ENCODE results near the gene MYD88.

Gene MYD88

DNA sequence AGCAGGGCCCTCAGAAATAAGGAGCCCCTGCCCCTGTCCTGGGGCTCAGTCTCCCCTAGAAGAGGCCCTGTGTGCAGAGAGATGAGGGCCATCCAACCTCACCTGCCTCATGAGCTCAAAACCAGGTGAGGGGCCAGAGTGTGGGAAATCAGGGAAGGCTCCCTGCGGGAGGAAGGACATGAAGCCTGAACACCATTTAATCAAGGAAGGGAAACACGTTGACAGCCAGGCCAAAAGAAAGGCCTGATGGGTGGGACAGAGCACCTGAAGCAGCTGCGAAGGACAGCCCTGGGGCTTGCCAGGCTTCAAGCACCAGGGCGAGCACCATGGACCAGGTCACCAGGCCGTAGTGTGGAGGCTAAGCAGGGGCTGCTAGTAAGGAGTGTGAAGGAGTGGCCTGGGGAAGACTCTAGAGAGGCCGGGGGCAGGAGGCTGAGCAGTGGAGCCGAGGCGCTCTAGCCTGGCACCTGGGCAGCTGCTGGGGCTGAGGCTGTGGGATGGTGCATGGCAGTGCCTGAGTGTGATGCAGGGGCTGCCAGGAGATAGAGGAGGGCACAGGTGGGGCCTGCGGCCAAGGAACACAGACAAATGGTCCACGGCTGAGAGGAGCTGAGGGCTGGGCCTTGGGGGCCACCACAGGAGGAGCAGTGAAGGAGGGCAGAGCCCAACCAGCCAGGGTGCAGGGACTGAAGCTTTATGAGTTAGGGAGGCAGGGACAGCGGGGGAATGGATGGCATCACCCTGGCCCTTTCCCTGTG is 17.6 kb upstream of the MYD88 start:
- peaks cover 38 to 45% of the 10 kb centered on the region in 2 donors for H3K36me3 ChIP-seq (ENCODE audit: control insufficient read depth in 2 of 2, insufficient read depth in 2 of 2, low read length in 2 of 2)
- no peak overlapping the region for H3K9ac ChIP-seq (ENCODE audit: low read length in 2 of 2)
- no peak overlapping the region for H3K27ac ChIP-seq (ENCODE audit: low read length)
- no peaks in the 10 kb centered on the region for H3K27me3 ChIP-seq (ENCODE audit: control insufficient read depth in 1 of 2, insufficient read depth in 2 of 2, low read length in 2 of 2)
- no peak overlapping the region for H3K4me3 ChIP-seq (ENCODE audit: low read length in 2 of 2)
- peaks cover 6% of the 10 kb centered on the region for H3K4me1 ChIP-seq (ENCODE audit: control insufficient read depth, insufficient read depth, low read length)
- no peaks in the 10 kb centered on the region for H3K9me3 ChIP-seq (ENCODE audit: control insufficient read depth in 2 of 2, low read length in 2 of 2)

GRCh38 chr3:38121451-38121831 is 17.0 kb upstream of the MYD88 start:
- Histone ChIP-seq H3K4me1 (ENCODE audit: control insufficient read depth, insufficient read depth, low read length) (peaks cover 6% of the 10 kb centered on the region), H3K9ac (ENCODE audit: low read length in 2 of 2) (no peak overlapping the region), H3K9me3 (ENCODE audit: control insufficient read depth in 2 of 2, low read length in 2 of 2) (no peaks in the 10 kb centered on the region), H3K4me3 (ENCODE audit: low read length in 2 of 2) (no peak overlapping the region), H3K27me3 (ENCODE audit: control insufficient read depth in 1 of 2, insufficient read depth in 2 of 2, low read length in 2 of 2) (no peaks in the 10 kb centered on the region), H3K36me3 (ENCODE audit: control insufficient read depth in 2 of 2, insufficient read depth in 2 of 2, low read length in 2 of 2) (peaks cover 44 to 50% of the 10 kb centered on the region in 2 donors), H3K27ac (ENCODE audit: low read length) (no peak overlapping the region)

- Histone ChIP-seq H3K9me3 (ENCODE audit: control insufficient read depth in 2 of 2, low read length in 2 of 2) (no peaks in the 10 kb centered on the region), H3K36me3 (ENCODE audit: control insufficient read depth in 2 of 2, insufficient read depth in 2 of 2, low read length in 2 of 2) (peaks cover 49 to 55% of the 10 kb centered on the region in 2 donors), H3K27ac (ENCODE audit: low read length) (no peak overlapping the region), H3K4me1 (ENCODE audit: control insufficient read depth, insufficient read depth, low read length) (peaks cover 3% of the 10 kb centered on the region), H3K4me3 (ENCODE audit: low read length in 2 of 2) (no peak overlapping the region), H3K27me3 (ENCODE audit: control insufficient read depth in 1 of 2, insufficient read depth in 2 of 2, low read length in 2 of 2) (no peaks in the 10 kb centered on the region), H3K9ac (ENCODE audit: low read length in 2 of 2) (no peak overlapping the region)
These were observed 16.5 kb upstream of the MYD88 start for GRCh38 chr3:38121832-38122461.

- Histone ChIP-seq H3K27ac (ENCODE audit: low read length) (no peak overlapping the region), H3K36me3 (ENCODE audit: control insufficient read depth in 2 of 2, insufficient read depth in 2 of 2, low read length in 2 of 2) (peaks cover 57 to 64% of the 10 kb centered on the region in 2 donors), H3K9ac (ENCODE audit: low read length in 2 of 2) (no peak overlapping the region), H3K4me1 (ENCODE audit: control insufficient read depth, insufficient read depth, low read length) (peaks cover 3% of the 10 kb centered on the region), H3K27me3 (ENCODE audit: control insufficient read depth in 1 of 2, insufficient read depth in 2 of 2, low read length in 2 of 2) (no peaks in the 10 kb centered on the region), H3K9me3 (ENCODE audit: control insufficient read depth in 2 of 2, low read length in 2 of 2) (no peaks in the 10 kb centered on the region), H3K4me3 (ENCODE audit: low read length in 2 of 2) (no peak overlapping the region)
These were observed 15.7 kb upstream of the MYD88 start for GRCh38 chr3:38122712-38123290.

DNA sequence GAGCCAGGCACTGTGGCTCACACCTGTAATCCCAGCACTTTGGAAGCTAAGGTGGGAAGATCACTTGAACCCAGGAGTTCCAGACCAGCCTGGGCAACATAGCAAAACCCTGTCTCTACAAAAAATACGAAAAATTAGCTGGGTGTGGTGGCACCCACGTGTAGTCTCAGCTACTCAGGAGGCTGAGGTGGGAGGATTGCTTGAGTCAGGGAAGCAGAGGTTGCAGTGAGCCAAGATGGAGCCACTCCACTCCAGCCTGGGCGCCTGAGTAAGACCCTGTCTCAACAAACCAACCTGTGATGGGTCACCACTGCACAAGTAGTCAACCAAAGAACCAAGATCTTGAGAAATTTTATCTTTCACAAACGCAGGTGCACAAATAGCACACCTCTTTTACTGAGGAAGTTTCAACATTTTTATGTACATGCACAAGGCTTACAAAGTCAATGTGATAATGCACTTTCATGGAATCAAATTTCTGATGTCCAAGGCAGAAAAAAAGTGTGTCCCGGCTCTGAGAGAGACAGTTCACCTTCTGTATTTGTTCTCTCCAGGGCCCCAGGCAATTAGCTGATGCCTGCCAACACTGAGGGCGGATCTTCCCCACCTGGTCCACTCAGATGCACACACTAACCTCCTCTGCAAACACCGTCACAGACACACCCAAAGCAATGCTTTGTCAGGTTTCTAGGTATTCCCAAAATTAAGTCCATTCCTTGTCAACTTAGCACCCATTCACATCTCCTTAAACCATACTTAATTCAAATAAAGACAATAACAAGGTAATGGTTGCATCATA is 13.9 kb upstream of the MYD88 start:
- no peak overlapping the region for H3K9ac ChIP-seq (ENCODE audit: low read length in 2 of 2)
- H3K36me3 ChIP-seq (ENCODE audit: control insufficient read depth in 2 of 2, insufficient read depth in 2 of 2, low read length in 2 of 2) = peaks cover 68 to 77% of the 10 kb centered on the region in 2 donors
- no peak overlapping the region for H3K27ac ChIP-seq (ENCODE audit: low read length)
- no peaks in the 10 kb centered on the region for H3K9me3 ChIP-seq (ENCODE audit: control insufficient read depth in 2 of 2, low read length in 2 of 2)
- no peak overlapping the region for H3K4me3 ChIP-seq (ENCODE audit: low read length in 2 of 2)
- H3K4me1 ChIP-seq (ENCODE audit: control insufficient read depth, insufficient read depth, low read length) = peaks cover 3% of the 10 kb centered on the region
- H3K27me3 ChIP-seq (ENCODE audit: control insufficient read depth in 1 of 2, insufficient read depth in 2 of 2, low read length in 2 of 2) = no peaks in the 10 kb centered on the region

GRCh38 chr3:38125305-38126120 is 12.9 kb upstream of the MYD88 start:
- peaks cover 3% of the 10 kb centered on the region for H3K4me1 ChIP-seq (ENCODE audit: control insufficient read depth, insufficient read depth, low read length)
- no peak overlapping the region for H3K27ac ChIP-seq (ENCODE audit: low read length)
- H3K9me3 ChIP-seq (ENCODE audit: control insufficient read depth in 2 of 2, low read length in 2 of 2) = no peaks in the 10 kb centered on the region
- no peak overlapping the region for H3K9ac ChIP-seq (ENCODE audit: low read length in 2 of 2)
- H3K4me3 ChIP-seq (ENCODE audit: low read length in 2 of 2) = no peak overlapping the region
- no peaks in the 10 kb centered on the region for H3K27me3 ChIP-seq (ENCODE audit: control insufficient read depth in 1 of 2, insufficient read depth in 2 of 2, low read length in 2 of 2)
- H3K36me3 ChIP-seq (ENCODE audit: control insufficient read depth in 2 of 2, insufficient read depth in 2 of 2, low read length in 2 of 2) = peaks cover 66 to 73% of the 10 kb centered on the region in 2 donors

DNA sequence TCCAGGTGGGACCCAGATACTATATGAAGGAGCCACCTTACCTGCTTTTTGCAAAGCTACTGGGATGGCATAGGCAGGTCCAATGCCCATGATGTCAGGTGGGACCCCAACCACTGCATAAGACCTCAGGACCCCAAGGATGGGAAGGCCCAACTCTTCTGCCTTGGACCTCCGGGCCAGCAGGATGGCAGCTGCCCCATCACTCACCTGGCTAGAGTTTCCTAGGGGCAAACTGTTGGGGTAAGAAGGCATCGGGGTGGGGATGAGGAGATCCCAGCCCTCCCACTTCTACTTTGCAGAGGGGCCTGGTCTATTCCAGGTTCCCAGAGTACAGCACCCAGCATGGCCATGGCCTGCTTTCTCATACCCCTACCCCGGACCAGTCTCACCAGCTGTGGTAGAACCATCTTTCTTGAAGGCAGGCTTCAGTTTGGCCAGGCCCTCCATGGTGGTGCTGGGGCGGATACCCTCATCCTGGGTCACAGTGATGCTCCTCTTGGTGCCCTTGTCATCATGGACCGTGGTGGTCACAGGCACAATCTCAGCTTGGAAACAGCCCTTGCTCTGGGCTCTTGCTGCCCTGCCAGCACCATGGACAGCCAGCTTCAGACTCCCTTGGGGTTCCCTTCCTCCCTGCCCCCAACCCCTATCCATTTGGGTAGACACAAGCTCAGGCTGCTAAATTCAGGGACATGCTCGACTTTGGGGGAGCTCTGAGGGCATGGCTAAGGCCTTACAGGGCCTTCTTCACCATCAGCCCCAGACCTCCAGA is 12.2 kb upstream of the MYD88 start:
- no peak overlapping the region for H3K27ac ChIP-seq (ENCODE audit: low read length)
- no peak overlapping the region for H3K4me3 ChIP-seq (ENCODE audit: low read length in 2 of 2)
- peaks cover 2% of the 10 kb centered on the region for H3K4me1 ChIP-seq (ENCODE audit: control insufficient read depth, insufficient read depth, low read length)
- H3K9ac ChIP-seq (ENCODE audit: low read length in 2 of 2) = no peak overlapping the region
- H3K9me3 ChIP-seq (ENCODE audit: control insufficient read depth in 2 of 2, low read length in 2 of 2) = no peaks in the 10 kb centered on the region
- H3K36me3 ChIP-seq (ENCODE audit: control insufficient read depth in 2 of 2, insufficient read depth in 2 of 2, low read length in 2 of 2) = peaks cover 73 to 74% of the 10 kb centered on the region in 2 donors
- no peaks in the 10 kb centered on the region for H3K27me3 ChIP-seq (ENCODE audit: control insufficient read depth in 1 of 2, insufficient read depth in 2 of 2, low read length in 2 of 2)

DNA sequence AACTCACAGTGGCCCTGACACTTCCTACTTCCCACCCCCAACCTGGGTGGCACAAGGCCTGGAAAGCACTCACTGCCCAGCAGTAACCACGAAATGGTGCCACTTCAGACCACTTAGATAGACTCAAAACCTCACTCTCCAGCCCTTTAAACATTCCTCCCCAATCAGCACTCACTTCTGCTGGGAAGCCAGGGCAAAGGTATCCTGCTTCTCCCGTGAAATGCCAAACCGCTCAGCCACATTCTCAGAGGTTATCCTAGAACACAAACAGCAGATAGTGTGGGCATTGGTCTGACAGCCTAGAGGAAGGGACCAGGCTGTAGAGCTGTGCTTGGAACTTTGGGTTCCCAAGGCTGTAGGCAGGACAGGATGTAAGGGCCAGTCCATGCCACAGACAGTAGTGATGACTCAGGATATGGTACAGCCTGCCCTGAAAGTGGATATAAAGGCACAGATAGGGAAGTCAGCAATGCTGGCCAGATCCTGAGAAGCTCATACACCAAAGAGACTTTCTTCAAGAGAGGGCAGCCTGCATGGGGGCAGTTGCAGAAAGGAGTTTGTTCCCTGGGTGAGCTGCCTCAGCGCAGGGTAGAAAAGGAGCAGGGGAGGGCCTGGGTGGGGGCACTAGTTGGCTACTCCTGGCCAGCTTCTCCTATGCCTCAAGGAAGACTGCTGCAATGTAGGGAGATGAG is 10.7 kb upstream of the MYD88 start:
- Histone ChIP-seq H3K9me3 (ENCODE audit: control insufficient read depth in 2 of 2, low read length in 2 of 2) (no peaks in the 10 kb centered on the region), H3K4me1 (ENCODE audit: control insufficient read depth, insufficient read depth, low read length) (no peaks in the 10 kb centered on the region), H3K4me3 (ENCODE audit: low read length in 2 of 2) (no peak overlapping the region), H3K27me3 (ENCODE audit: control insufficient read depth in 1 of 2, insufficient read depth in 2 of 2, low read length in 2 of 2) (no peaks in the 10 kb centered on the region), H3K27ac (ENCODE audit: low read length) (no peak overlapping the region), H3K36me3 (ENCODE audit: control insufficient read depth in 2 of 2, insufficient read depth in 2 of 2, low read length in 2 of 2) (peaks cover 75 to 78% of the 10 kb centered on the region in 2 donors), H3K9ac (ENCODE audit: low read length in 2 of 2) (no peak overlapping the region)

GRCh38 chr3:38128303-38128655 is 10.2 kb upstream of the MYD88 start:
- Histone ChIP-seq H3K36me3 (ENCODE audit: control insufficient read depth in 2 of 2, insufficient read depth in 2 of 2, low read length in 2 of 2) (peaks cover 77 to 79% of the 10 kb centered on the region in 2 donors), H3K9ac (ENCODE audit: low read length in 2 of 2) (no peak overlapping the region), H3K27ac (ENCODE audit: low read length) (no peak overlapping the region), H3K4me3 (ENCODE audit: low read length in 2 of 2) (no peak overlapping the region), H3K4me1 (ENCODE audit: control insufficient read depth, insufficient read depth, low read length) (no peaks in the 10 kb centered on the region), H3K27me3 (ENCODE audit: control insufficient read depth in 1 of 2, insufficient read depth in 2 of 2, low read length in 2 of 2) (no peaks in the 10 kb centered on the region), H3K9me3 (ENCODE audit: control insufficient read depth in 2 of 2, low read length in 2 of 2) (no peaks in the 10 kb centered on the region)

Measured in stomach smooth muscle (tissue), 2 donors.